GM20000 (cell line): ENCODE measurements around the gene STX7.
"Not testable (repeated sequence)": the region's sequence is repeated elsewhere in the genome, so short reads cannot be mapped to it uniquely, and the experiment has no call there.

Source experiments
- DNase-seq: peaks from one replicate; pipeline ENCODE4 v3.0.0; 2012; ENCODE audit warnings: low spot score
- CTCF ChIP-seq: IDR thresholded peaks from 2 replicates; pipeline ENCODE4 v1.5.1; 2012; ENCODE audit warnings: mild to moderate bottlenecking, control low read depth; ENCODE audit errors: extremely low read depth, missing control alignments

Gene STX7

GRCh38 chr6:132512638-132513632, at the start of gene STX7:
TSS of gene STX7 (minus strand) at chr6:132513116. CDS start at chr6:132503530, 9,586 bp downstream.
- TF ChIP-seq CTCF, result no peak
- DNase-seq, result peak; percentile 93

- not testable (repeated sequence) for DNase-seq
These were observed 47.2 kb upstream of the STX7 start for GRCh38 chr6:132560087-132560486.

- no peak for TF ChIP-seq CTCF
- no peak for DNase-seq
These were observed 39.5 kb upstream of the STX7 start, which contains the start of gene TAAR8 for GRCh38 chr6:132552372-132552771. TSS of gene TAAR8 (plus strand) at chr6:132552672. CDS start at chr6:132552693, 21 bp downstream.

GRCh38 chr6:132551214-132551613, 38.3 kb upstream of the STX7 start:
- no peak for DNase-seq
- TF ChIP-seq CTCF, result no peak

GRCh38 chr6:132548746-132549463, 36.0 kb upstream of the STX7 start:
- TF ChIP-seq CTCF, result no peak
- no peak for DNase-seq

GRCh38 chr6:132544826-132545225, 31.9 kb upstream of the STX7 start:
- TF ChIP-seq CTCF, result no peak
- DNase-seq, result no peak

GRCh38 chr6:132537977-132538376, 25.1 kb upstream of the STX7 start, which contains the start of gene TAAR9:
TSS of gene TAAR9 (plus strand) at chr6:132538277. CDS start at chr6:132538290, 13 bp downstream.
- no peak for DNase-seq
- TF ChIP-seq CTCF, result no peak
